ENCODE results near the gene PTPRB.
"Not testable (repeated sequence)": the region's sequence is repeated elsewhere in the genome, so short reads cannot be mapped to it uniquely, and the experiment has no call there.

The PTPRB gene

GRCh38 chr12:70490928-70491327, 146.3 kb downstream of the PTPRB start:
- H3K27ac Mint-ChIP-seq (ENCODE audit: low read depth); DNase-seq (ENCODE audit: low spot score in 2 of 2); H3K9me3 Mint-ChIP-seq; H3K4me1 Mint-ChIP-seq; ATAC-seq (replicated peaks; ENCODE audit: extremely low read depth, poor library complexity, severe bottlenecking); H3K4me3 Mint-ChIP-seq; H3K36me3 Mint-ChIP-seq (ENCODE audit: insufficient read depth): not testable (repeated sequence)
- H3K27me3 Mint-ChIP-seq = peaks cover 40% of the 10 kb centered on the region

GRCh38 chr12:70487440-70487839, 149.8 kb downstream of the PTPRB start:
- DNase-seq (ENCODE audit: low spot score in 2 of 2) (no peak), ATAC-seq (replicated peaks; ENCODE audit: extremely low read depth, poor library complexity, severe bottlenecking) (no peak)
- no peak overlapping the region for H3K27ac Mint-ChIP-seq (ENCODE audit: low read depth)
- H3K4me3 Mint-ChIP-seq = no peak overlapping the region
- no peaks in the 10 kb centered on the region for H3K4me1 Mint-ChIP-seq
- H3K9me3 Mint-ChIP-seq = no peaks in the 10 kb centered on the region
- H3K27me3 Mint-ChIP-seq = peaks cover 37% of the 10 kb centered on the region
- no peaks in the 10 kb centered on the region for H3K36me3 Mint-ChIP-seq (ENCODE audit: insufficient read depth)

GRCh38 chr12:70486588-70486987, 150.6 kb downstream of the PTPRB start:
- Mint-ChIP-seq H3K36me3 (ENCODE audit: insufficient read depth) (no peaks in the 10 kb centered on the region), H3K9me3 (no peaks in the 10 kb centered on the region), H3K27me3 (peaks cover 46% of the 10 kb centered on the region), H3K4me3 (no peak overlapping the region), H3K4me1 (no peaks in the 10 kb centered on the region), H3K27ac (ENCODE audit: low read depth) (no peak overlapping the region)
- ATAC-seq (replicated peaks; ENCODE audit: extremely low read depth, poor library complexity, severe bottlenecking) = no peak
- DNase-seq (ENCODE audit: low spot score in 2 of 2) = no peak

GRCh38 chr12:70485704-70486103, 151.5 kb downstream of the PTPRB start:
- Mint-ChIP-seq H3K4me1 (no peaks in the 10 kb centered on the region), H3K36me3 (ENCODE audit: insufficient read depth) (no peaks in the 10 kb centered on the region), H3K27me3 (peaks cover 54% of the 10 kb centered on the region), H3K9me3 (no peaks in the 10 kb centered on the region), H3K27ac (ENCODE audit: low read depth) (no peak overlapping the region), H3K4me3 (no peak overlapping the region)
- ATAC-seq (replicated peaks; ENCODE audit: extremely low read depth, poor library complexity, severe bottlenecking) = no peak
- no peak for DNase-seq (ENCODE audit: low spot score in 2 of 2)

GRCh38 chr12:70484464-70484863, 152.8 kb downstream of the PTPRB start:
- Mint-ChIP-seq H3K36me3 (ENCODE audit: insufficient read depth) (no peaks in the 10 kb centered on the region), H3K4me1 (no peaks in the 10 kb centered on the region), H3K4me3 (no peak overlapping the region), H3K9me3 (no peaks in the 10 kb centered on the region), H3K27ac (ENCODE audit: low read depth) (no peak overlapping the region), H3K27me3 (peaks cover 62% of the 10 kb centered on the region)
- ATAC-seq (replicated peaks; ENCODE audit: extremely low read depth, poor library complexity, severe bottlenecking) (no peak), DNase-seq (ENCODE audit: low spot score in 2 of 2) (no peak)

GRCh38 chr12:70482764-70483163, 154.5 kb downstream of the PTPRB start:
- H3K4me1 Mint-ChIP-seq = no peaks in the 10 kb centered on the region
- ATAC-seq (replicated peaks; ENCODE audit: extremely low read depth, poor library complexity, severe bottlenecking) (no peak), DNase-seq (ENCODE audit: low spot score in 2 of 2) (no peak)
- no peak overlapping the region for H3K4me3 Mint-ChIP-seq
- peaks cover 71% of the 10 kb centered on the region for H3K27me3 Mint-ChIP-seq
- no peaks in the 10 kb centered on the region for H3K9me3 Mint-ChIP-seq
- no peak overlapping the region for H3K27ac Mint-ChIP-seq (ENCODE audit: low read depth)
- H3K36me3 Mint-ChIP-seq (ENCODE audit: insufficient read depth) = no peaks in the 10 kb centered on the region

- Mint-ChIP-seq H3K36me3 (ENCODE audit: insufficient read depth) (no peaks in the 10 kb centered on the region), H3K4me1 (no peaks in the 10 kb centered on the region), H3K4me3 (no peak overlapping the region), H3K27ac (ENCODE audit: low read depth) (no peak overlapping the region), H3K27me3 (peaks cover 41% of the 10 kb centered on the region), H3K9me3 (no peaks in the 10 kb centered on the region)
- no peak for DNase-seq (ENCODE audit: low spot score in 2 of 2)
- no peak for ATAC-seq (replicated peaks; ENCODE audit: extremely low read depth, poor library complexity, severe bottlenecking)
Measured at GRCh38 chr12:70469221-70469820, 167.9 kb downstream of the PTPRB start.

GRCh38 chr12:70468741-70469140, 168.5 kb downstream of the PTPRB start:
- H3K9me3 Mint-ChIP-seq = no peaks in the 10 kb centered on the region
- no peaks in the 10 kb centered on the region for H3K4me1 Mint-ChIP-seq
- H3K27ac Mint-ChIP-seq (ENCODE audit: low read depth) = no peak overlapping the region
- H3K36me3 Mint-ChIP-seq (ENCODE audit: insufficient read depth) = no peaks in the 10 kb centered on the region
- DNase-seq (ENCODE audit: low spot score in 2 of 2) = no peak
- H3K27me3 Mint-ChIP-seq = peaks cover 35% of the 10 kb centered on the region
- no peak for ATAC-seq (replicated peaks; ENCODE audit: extremely low read depth, poor library complexity, severe bottlenecking)
- no peak overlapping the region for H3K4me3 Mint-ChIP-seq

- H3K27me3 Mint-ChIP-seq = peaks cover 30% of the 10 kb centered on the region
- H3K4me1 Mint-ChIP-seq = no peaks in the 10 kb centered on the region
- H3K27ac Mint-ChIP-seq (ENCODE audit: low read depth) = no peak overlapping the region
- H3K9me3 Mint-ChIP-seq = no peaks in the 10 kb centered on the region
- H3K36me3 Mint-ChIP-seq (ENCODE audit: insufficient read depth) = no peaks in the 10 kb centered on the region
- ATAC-seq (replicated peaks; ENCODE audit: extremely low read depth, poor library complexity, severe bottlenecking) (no peak), DNase-seq (ENCODE audit: low spot score in 2 of 2) (no peak)
- no peak overlapping the region for H3K4me3 Mint-ChIP-seq
Measured at GRCh38 chr12:70467918-70468733, 169.1 kb downstream of the PTPRB start.

GRCh38 chr12:70467476-70467875, 169.8 kb downstream of the PTPRB start:
- Mint-ChIP-seq H3K9me3 (no peaks in the 10 kb centered on the region), H3K4me3 (no peak overlapping the region), H3K27me3 (peaks cover 30% of the 10 kb centered on the region), H3K27ac (ENCODE audit: low read depth) (no peak overlapping the region), H3K4me1 (no peaks in the 10 kb centered on the region), H3K36me3 (ENCODE audit: insufficient read depth) (no peaks in the 10 kb centered on the region)
- ATAC-seq (replicated peaks; ENCODE audit: extremely low read depth, poor library complexity, severe bottlenecking) = no peak
- no peak for DNase-seq (ENCODE audit: low spot score in 2 of 2)

- no peak for ATAC-seq (replicated peaks; ENCODE audit: extremely low read depth, poor library complexity, severe bottlenecking)
- H3K27me3 Mint-ChIP-seq = peaks cover 26% of the 10 kb centered on the region
- H3K4me1 Mint-ChIP-seq = no peaks in the 10 kb centered on the region
- no peaks in the 10 kb centered on the region for H3K36me3 Mint-ChIP-seq (ENCODE audit: insufficient read depth)
- H3K4me3 Mint-ChIP-seq = no peak overlapping the region
- no peak overlapping the region for H3K27ac Mint-ChIP-seq (ENCODE audit: low read depth)
- no peaks in the 10 kb centered on the region for H3K9me3 Mint-ChIP-seq
- no peak for DNase-seq (ENCODE audit: low spot score in 2 of 2)
Measured at GRCh38 chr12:70466753-70467152, 170.5 kb downstream of the PTPRB start.

Measured in central memory CD8-positive, alpha-beta T cell (primary cell).